Endothelial cell of umbilical vein (primary cell): ENCODE measurements around the gene CD34.

Source experiments
- EZH2 ChIP-seq: IDR thresholded peaks from 2 replicates; pipeline ENCODE4 v1.6.1; 2012; ENCODE audit warnings: borderline replicate concordance, low read depth, mild to moderate bottlenecking, moderate library complexity, low read length, inconsistent platforms; ENCODE audit not compliant: severe bottlenecking
- JUN ChIP-seq: IDR thresholded peaks from 2 replicates; pipeline ENCODE4 v1.6.1; 2011; ENCODE audit warnings: borderline replicate concordance, low read depth; ENCODE audit not compliant: insufficient read length, insufficient read depth
- MAX ChIP-seq: IDR thresholded peaks from 2 replicates; pipeline ENCODE4 v1.6.1; 2011; ENCODE audit not compliant: insufficient read depth, insufficient read length
- MYC ChIP-seq: IDR thresholded peaks from one replicate; pipeline ENCODE4 v1.6.1; 2011; ENCODE audit warnings: mild to moderate bottlenecking, low read depth, low read length
- POLR2A ChIP-seq: IDR thresholded peaks from 2 replicates; pipeline ENCODE4 v1.6.1; 2012; ENCODE audit warnings: low read depth, mild to moderate bottlenecking, control low read depth, low read length
- POLR2AphosphoS5 ChIP-seq: IDR thresholded peaks from 2 replicates; pipeline ENCODE4 v1.6.1; 2012; ENCODE audit warnings: low read depth, mild to moderate bottlenecking, control low read depth, low read length, moderate library complexity; ENCODE audit not compliant: insufficient read depth
- TF ChIP-seq, protein P1 (sequence below), 2 donors: IDR thresholded peaks; 1 replicate in 1 of 2; 2 replicates in 1 of 2; pipeline ENCODE4 v1.5.1; 2011; ENCODE audit warnings: low read length in 2 of 2, mild to moderate bottlenecking in 2 of 2, moderate library complexity in 2 of 2, control low read depth in 1 of 2, inconsistent platforms in 1 of 2, low read depth in 1 of 2; ENCODE audit not compliant: insufficient read depth in 1 of 2; ENCODE audit errors: extremely low read depth in 1 of 2

DNA sequence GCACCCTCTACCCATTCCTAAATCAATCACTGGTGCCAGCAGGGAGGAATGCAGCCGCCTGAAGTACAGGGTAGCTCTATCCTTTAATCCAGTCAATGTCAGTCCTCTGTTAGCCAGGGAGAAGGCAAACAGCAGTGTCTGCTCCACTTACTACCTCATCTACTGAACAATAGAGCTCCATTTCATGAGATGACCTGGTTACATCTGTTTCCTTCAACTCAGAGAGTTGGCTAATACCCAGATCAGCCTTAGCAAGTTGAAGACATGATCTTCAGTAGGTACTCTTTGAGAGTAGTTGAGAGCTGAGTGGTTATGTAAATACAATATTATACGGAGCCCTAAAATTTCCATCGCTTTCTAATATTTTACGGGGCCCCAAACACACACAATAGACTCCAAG, 46.1 kb upstream of the CD34 start:
- no peak for TF ChIP-seq POLR2A
- no peak for TF ChIP-seq EZH2
- TF ChIP-seq, protein P1, sequence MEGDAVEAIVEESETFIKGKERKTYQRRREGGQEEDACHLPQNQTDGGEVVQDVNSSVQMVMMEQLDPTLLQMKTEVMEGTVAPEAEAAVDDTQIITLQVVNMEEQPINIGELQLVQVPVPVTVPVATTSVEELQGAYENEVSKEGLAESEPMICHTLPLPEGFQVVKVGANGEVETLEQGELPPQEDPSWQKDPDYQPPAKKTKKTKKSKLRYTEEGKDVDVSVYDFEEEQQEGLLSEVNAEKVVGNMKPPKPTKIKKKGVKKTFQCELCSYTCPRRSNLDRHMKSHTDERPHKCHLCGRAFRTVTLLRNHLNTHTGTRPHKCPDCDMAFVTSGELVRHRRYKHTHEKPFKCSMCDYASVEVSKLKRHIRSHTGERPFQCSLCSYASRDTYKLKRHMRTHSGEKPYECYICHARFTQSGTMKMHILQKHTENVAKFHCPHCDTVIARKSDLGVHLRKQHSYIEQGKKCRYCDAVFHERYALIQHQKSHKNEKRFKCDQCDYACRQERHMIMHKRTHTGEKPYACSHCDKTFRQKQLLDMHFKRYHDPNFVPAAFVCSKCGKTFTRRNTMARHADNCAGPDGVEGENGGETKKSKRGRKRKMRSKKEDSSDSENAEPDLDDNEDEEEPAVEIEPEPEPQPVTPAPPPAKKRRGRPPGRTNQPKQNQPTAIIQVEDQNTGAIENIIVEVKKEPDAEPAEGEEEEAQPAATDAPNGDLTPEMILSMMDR (IDR thresholded peaks at IDR 0.05; ENCODE audit: extremely low read depth in 1 of 2, insufficient read depth in 1 of 2, low read depth in 1 of 2, low read length in 2 of 2): no peak
- TF ChIP-seq POLR2AphosphoS5: no peak
- no peak for TF ChIP-seq MYC
- TF ChIP-seq MAX: no peak
- peak; percentile 16 for TF ChIP-seq JUN
